Adrenal gland (tissue), 5 donors: Measurements from ENCODE around the gene KSR2.

Source experiments
- CTCF ChIP-seq, 6 experiments: fragments of 450-650 bp in 4 of 6; fragments of 200-600 bp in 2 of 6; sonication (generic) in 1 of 6; IDR thresholded peaks; 1 replicate in 5 of 6; 2 replicates in 1 of 6; pipeline versions ENCODE4 v1.5.1 to v1.8.0; 2016 to 2021; ENCODE audit warnings: antibody characterized with exemption in 6 of 6, mild to moderate bottlenecking in 2 of 6, moderate library complexity in 1 of 6
- POLR2A ChIP-seq, 2 donors: fragments of 450-650 bp; IDR thresholded peaks; one replicate each; pipeline ENCODE4 v1.6.1; 2017; ENCODE audit warnings: antibody characterized with exemption in 2 of 2, mild to moderate bottlenecking in 2 of 2, moderate library complexity in 1 of 2
- donor health status: DM: no; HTN: no; CAD: no.

GRCh38 chr12:117805865-117806264 is 162.9 kb downstream of the KSR2 start:
- no peak for TF ChIP-seq POLR2A (IDR thresholded peaks at IDR 0.05)
- no peak for TF ChIP-seq CTCF (IDR thresholded peaks at IDR 0.05)
